UCSD-AML1 (cell line): Measurements from ENCODE around the gene FOS.
"Not testable (repeated sequence)": the region's sequence is repeated elsewhere in the genome, so short reads cannot be mapped to it uniquely, and the experiment has no call there.

ENCODE experiments used
- DNase-seq: peaks from one replicate; lab custom pipeline; 2025; ENCODE audit not compliant: unreplicated experiment; lab: John Stamatoyannopoulos, UW

FOS gene

GRCh38 chr14:75278422-75279152 is at the start of gene FOS:
Gene FOS, plus strand, starts transcription at chr14:75278828. Its CDS starts 155 bp downstream, at chr14:75278983.
- DNase-seq, result peak; percentile 85

DNA sequence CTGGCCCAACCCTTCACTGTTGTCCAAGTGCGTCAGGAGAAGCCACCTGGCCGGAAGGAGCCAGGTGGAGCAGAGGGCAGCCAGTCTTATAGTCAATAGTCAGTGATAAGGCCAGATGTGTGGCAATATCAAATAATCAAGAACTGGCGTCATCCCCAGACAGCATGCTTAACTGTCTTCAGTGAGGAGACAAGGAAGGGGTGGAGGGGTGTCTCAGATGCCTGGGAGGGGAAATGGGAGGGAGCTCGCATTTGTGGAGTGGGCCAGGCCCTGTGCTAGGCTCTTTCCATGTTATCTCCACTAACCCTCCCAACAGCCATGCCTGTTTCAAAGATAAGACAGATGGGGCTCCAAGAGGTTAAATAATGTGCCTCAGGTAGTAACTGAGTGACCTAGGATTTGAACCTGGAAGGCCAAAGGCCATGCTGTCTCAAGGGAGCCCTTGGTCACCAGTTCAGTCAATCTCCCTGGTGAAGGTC is 48.9 kb upstream of the FOS start:
- no peak for DNase-seq

DNA sequence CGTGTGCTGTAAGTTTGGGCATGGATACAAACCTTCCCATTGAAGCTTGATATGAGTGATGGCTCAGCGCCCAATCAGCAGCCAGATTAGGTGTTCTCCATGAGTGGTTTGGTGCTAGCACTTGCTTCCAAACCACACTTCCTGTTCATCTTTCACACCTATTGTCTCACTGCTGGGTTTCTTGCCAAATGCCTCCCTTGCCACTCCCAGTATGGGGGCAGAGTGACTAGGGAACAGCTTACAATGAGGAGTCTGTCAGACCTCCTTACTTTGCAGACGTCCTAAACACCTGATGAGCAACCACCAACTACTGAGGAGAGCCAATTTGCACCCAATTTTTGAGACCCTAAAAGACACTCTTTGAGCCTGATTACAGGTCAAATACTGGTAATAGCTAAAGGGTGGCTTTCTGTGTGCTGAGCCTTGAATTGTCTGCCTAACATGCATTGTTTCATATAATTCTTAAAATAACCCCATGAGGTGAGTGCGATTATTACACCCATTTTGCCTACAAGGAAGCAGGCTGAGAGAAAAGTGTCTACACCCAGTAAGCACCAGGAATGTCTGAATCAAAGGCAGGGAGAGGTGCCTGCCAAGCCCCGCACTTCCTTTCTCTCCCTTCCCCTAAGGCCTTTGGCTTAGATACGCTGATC is 48.4 kb upstream of the FOS start:
- DNase-seq, result no peak

DNA sequence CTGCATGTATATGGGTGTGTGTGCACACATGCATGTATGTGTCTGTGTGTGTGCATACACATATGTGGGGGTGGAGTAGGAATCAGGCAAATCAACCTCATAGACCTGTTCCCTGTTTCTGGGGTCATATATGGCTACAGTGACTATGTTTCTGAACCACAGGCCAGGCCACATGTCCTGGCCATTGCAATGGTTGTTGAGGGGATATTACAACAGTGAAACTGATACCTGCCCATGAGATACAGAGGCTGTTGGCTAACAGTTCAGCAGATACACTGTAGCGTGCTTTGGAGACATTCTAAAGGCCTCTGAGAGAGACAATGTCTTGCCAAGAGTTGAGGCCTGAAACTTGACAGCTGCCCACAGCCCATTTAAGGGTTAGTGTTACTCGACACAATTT is 47.3 kb upstream of the FOS start:
- no peak for DNase-seq

- no peak for DNase-seq
Measured at GRCh38 chr14:75232191-75232590, 46.4 kb upstream of the FOS start.

- DNase-seq, result no peak
Measured at GRCh38 chr14:75232597-75232996, 46.0 kb upstream of the FOS start.

DNA sequence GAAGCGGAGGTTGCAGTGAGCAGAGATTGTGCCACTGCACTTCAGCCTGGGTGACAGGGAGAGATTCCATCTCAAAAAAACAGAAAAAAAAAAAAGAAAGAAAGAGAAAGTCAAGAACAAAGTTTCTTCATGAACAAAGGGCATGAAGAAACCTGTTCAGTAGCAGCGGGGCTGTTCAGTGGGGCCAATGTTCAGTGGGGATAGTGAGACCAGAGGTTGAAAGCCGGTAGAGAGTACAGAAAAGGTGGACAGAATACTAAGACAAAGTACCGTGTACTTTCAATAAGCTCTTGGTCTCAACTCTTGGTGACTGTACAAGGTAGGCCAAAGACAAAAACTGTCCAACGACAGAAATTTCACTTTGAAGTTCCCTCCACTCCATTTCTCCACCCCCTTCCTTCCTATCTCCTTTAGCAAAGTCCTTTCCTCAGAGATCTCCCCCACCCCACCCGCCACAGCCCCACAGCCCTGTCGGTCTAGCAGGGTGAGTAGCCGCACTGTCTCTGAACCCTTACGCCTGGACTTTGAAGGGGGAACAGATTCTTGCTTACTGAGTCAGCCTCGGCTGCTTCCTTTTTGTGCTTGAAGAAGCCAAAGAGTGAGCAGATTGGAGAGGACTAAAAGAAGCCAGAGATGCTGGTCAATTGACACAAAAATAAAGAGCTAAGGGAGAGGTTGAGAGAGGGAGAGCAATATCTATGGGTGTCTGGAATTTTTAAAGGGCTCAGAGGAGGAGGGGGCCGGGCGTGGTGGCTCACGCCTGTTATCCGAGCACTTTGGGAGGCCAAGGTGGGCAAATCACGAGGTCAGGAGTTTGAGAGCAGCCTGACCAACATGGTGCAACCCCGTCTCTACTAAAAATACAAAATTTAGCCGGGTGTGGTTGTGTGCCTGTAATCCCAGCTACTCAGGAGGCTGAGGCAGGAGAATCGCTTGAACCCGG is 44.2 kb upstream of the FOS start:
- DNase-seq, result peak; percentile 38

GRCh38 chr14:75235198-75235597 is 43.4 kb upstream of the FOS start:
- not testable (repeated sequence) for DNase-seq

GRCh38 chr14:75236467-75236866 is 42.2 kb upstream of the FOS start:
- DNase-seq, result no peak

DNA sequence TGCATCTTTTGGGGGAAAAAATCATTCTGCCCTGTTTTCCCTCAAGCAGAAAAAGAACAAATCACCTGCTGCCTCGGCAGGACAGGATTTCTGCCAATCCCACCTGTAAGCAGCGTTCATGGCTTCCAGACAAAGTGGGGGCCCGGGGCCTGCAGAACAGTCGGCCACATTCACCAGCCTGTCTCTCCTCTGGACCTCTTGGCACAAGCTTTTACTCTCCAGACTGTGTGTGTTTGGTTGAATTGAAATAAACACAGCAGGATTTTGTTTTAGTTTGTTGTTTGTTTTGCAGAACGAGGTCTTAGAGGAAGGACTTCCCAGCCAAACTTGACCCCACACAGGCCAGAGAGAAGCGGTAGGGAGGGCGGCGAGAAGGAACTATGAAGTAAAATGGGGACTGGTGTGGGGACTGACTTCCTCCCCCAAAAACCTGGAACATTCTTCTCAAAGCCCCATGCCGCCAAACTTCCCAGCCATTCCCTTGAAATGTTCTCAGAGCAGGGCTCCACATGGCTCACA is 41.7 kb upstream of the FOS start:
- no peak for DNase-seq

GRCh38 chr14:75238756-75239455 is 39.7 kb upstream of the FOS start:
- no peak for DNase-seq

DNA sequence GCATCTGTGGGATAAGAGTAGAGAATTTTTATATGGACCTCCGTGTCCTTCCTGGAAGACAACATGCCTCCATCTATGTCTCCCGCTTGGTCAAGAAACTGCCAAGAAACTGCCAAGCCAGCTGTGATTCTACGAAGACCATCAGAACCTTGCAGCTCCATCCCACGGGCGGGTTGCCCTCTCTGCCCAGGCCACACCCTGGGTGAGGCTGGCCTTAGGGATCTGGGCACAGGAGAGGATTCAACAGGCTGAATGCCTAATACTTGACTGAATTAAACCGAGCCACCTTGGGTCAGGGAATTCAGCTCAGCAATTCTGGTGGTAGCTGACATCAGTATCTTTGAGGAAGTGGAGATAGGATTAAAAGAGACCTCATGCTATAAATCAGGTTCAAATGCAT is 37.8 kb upstream of the FOS start:
- DNase-seq, result no peak

GRCh38 chr14:75242546-75243273 is 35.9 kb upstream of the FOS start:
- no peak for DNase-seq

- no peak for DNase-seq
Measured at GRCh38 chr14:75244121-75244520, 34.5 kb upstream of the FOS start.

DNA sequence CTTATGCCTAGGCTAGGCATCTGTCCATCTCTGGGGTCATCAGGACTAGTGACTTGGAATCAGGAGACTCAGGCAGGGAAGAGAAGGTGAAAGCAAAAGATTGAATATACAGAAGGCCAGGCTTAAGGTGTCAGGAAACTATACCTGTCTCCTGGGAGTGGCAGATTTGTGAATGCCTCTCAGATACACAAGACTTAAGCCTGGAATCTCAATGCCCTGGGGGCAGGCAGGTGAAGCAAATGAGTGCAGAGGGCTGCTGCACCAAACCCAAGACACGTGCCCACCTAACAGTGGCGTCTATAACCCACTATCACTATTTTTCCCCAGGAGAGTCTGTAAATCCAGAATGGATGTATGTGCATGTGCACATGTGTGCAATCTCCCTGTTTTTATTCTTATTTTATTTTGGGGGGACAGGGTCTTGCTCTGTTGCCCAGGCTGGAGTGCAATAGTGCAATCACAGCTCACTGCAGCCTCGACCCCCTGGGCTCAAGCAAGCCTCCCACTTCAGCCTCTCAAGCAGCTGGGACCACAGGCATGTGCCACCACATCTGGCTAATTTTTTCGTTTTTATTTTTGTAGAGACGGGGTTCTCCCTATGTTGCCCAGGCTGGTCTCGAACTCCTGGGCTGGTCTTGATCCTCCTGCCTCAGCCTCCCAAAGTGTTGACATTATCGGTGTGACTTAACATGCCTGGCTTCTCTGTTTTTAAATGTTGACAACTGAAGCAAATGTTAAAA is 31.9 kb upstream of the FOS start:
- DNase-seq, result no peak

DNA sequence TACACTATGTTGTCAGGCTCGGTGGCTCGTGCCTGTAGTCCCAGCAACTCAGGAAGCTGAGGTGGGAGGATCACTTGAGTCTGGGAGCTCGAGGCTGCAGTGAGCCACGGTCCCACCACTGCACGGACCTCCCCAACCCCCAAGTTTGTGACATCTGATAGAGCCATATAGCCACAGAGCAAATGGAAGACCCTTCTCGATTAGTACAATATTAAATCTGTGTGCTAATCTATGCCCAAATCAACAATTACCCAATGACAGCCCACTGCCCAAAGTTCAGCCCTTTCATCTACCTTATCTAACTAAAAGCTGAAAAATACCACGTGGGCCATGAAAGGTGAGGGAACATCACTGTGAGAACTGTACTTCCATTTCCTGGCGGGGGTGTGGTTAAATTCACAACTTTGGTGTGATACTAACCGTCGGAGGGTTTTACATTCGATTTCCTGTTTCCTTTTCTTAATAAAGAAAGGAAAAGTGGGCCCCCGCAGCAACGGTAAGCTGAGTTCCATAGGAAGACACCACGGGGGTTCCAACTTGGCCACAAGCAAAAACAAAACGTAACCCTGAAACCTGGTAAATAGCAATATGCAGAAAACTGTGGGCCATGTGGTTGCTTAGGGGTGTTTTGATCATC is 31.2 kb upstream of the FOS start:
- no peak for DNase-seq

DNA sequence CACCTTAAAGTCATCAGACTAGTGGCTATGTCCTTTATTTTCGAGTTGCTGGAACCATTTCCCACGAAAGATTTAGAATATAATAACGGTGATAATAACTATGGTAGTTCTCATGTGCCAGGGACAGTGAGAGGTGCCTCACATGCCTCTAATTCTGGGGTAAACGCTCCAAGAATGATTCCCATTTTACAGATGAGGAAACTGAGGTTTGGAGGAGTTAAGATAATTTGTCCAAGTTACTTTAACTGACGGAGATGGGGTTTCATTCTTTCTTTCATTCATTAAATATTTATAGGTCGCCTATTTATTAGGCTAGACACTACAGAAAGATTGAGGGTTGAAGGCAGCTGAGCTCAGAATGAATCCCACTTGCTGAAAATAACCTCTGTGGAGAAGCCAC is 30.7 kb upstream of the FOS start:
- no peak for DNase-seq

DNA sequence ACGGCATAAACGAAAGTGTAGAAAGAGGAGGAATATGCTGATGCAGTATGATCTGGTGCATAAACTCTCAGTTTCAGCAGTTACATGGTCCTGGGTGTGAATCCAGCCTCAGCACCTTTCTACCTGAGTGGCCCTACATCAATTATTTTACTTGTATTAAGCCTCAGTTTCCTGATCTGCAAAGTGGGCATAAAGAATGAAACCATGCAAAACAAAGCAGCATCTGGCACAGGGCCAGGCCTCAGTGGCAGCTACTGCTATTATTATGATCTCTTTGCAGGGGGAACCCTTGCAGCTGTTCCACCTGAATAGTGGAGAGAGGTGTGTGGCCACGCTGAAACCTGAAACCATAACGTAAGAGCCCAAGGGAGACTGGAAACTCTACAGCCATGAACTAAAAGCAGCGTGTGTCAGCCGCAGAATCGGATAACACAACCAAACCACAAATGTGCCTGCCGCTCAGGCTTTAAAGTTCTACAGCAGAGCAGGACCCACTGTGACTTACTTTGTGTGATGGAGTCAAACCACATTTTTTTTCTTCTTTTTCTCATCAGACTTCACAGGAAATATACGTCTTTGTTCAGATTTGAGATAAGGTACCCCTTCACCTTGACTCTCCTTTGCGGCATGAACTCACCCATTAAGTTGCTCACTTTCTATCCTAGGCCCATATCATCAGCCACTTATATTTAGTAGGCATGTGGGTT is 29.2 kb upstream of the FOS start:
- no peak for DNase-seq
